Measurements from ENCODE around the gene GGT1.

- TF ChIP-seq, protein P1, sequence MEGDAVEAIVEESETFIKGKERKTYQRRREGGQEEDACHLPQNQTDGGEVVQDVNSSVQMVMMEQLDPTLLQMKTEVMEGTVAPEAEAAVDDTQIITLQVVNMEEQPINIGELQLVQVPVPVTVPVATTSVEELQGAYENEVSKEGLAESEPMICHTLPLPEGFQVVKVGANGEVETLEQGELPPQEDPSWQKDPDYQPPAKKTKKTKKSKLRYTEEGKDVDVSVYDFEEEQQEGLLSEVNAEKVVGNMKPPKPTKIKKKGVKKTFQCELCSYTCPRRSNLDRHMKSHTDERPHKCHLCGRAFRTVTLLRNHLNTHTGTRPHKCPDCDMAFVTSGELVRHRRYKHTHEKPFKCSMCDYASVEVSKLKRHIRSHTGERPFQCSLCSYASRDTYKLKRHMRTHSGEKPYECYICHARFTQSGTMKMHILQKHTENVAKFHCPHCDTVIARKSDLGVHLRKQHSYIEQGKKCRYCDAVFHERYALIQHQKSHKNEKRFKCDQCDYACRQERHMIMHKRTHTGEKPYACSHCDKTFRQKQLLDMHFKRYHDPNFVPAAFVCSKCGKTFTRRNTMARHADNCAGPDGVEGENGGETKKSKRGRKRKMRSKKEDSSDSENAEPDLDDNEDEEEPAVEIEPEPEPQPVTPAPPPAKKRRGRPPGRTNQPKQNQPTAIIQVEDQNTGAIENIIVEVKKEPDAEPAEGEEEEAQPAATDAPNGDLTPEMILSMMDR (IDR thresholded peaks at IDR 0.05), result no peak
- TF ChIP-seq POLR2A (IDR thresholded peaks at IDR 0.05), result no peak
Observed at GRCh38 chr22:24601217-24602104, 1.5 kb upstream of the GGT1 start.
